Keratinocyte (primary cell): ENCODE measurements around the gene CAPN1. TPM values are rescaled to one million over a fixed set of nuclear protein-coding genes. Genes with fewer than 3 reads are reported as not detected.

Experiments
- DNase-seq: peaks from one replicate; pipeline ENCODE4 v3.0.0-alpha.2; 2011; ENCODE audit warnings: low read depth, missing footprints, low spot score
- FAIRE-seq: peaks from 2 replicates; lab custom pipeline; 2011; peaks lifted over from hg19 to GRCh38; lab: Jason Lieb, UNC
- H2AFZ ChIP-seq: 2 replicates; pipeline ENCODE4 v1.6.0; 2012; ENCODE audit warnings: low read length, control low read depth, inconsistent platforms; ENCODE audit not compliant: control insufficient read depth
- H3K27ac ChIP-seq: 2 replicates; pipeline ENCODE4 v1.5.1; 2011; ENCODE audit warnings: low read length; ENCODE audit not compliant: control insufficient read depth, insufficient read depth
- H3K27me3 ChIP-seq: 3 replicates; pipeline ENCODE4 v1.6.0; 2011; ENCODE audit warnings: low read length; ENCODE audit not compliant: control insufficient read depth, insufficient read depth; ENCODE audit errors: extremely low read depth
- H3K36me3 ChIP-seq, 2 experiments: 2 replicates in 1 of 2; 3 replicates in 1 of 2; pipeline ENCODE4 v1.5.1; 2011; ENCODE audit warnings: low read length in 2 of 2, mild to moderate bottlenecking in 1 of 2; ENCODE audit not compliant: control insufficient read depth in 2 of 2, insufficient read depth in 2 of 2; ENCODE audit errors: extremely low read depth in 1 of 2
- H3K4me1 ChIP-seq: 3 replicates; pipeline ENCODE4 v1.5.1; 2011; ENCODE audit warnings: low read length; ENCODE audit not compliant: control insufficient read depth, insufficient read depth; ENCODE audit errors: extremely low read depth
- H3K4me2 ChIP-seq: 3 replicates; pipeline ENCODE4 v1.6.0; 2011; ENCODE audit warnings: low read depth, low read length; ENCODE audit not compliant: control insufficient read depth, insufficient read depth; ENCODE audit errors: extremely low read depth
- H3K4me3 ChIP-seq, 3 experiments: fragments of 200-600 bp in 1 of 3; sonication (generic) in 1 of 3; 2 replicates in 2 of 3; 3 replicates in 1 of 3; pipeline ENCODE4 v1.5.1; 2011 to 2016; ENCODE audit warnings: low read length in 3 of 3, mild to moderate bottlenecking in 3 of 3, control low read depth in 2 of 3, inconsistent platforms in 1 of 3, low read depth in 1 of 3, mixed read lengths in 1 of 3, mixed run types in 1 of 3, moderate library complexity in 1 of 3; ENCODE audit not compliant: control insufficient read depth in 2 of 3, insufficient read depth in 2 of 3; ENCODE audit errors: extremely low read depth in 1 of 3
- H3K79me2 ChIP-seq: 2 replicates; pipeline ENCODE4 v1.6.0; 2012; ENCODE audit warnings: low read length; ENCODE audit not compliant: control insufficient read depth, insufficient read depth
- H3K9ac ChIP-seq: 3 replicates; pipeline ENCODE4 v1.6.0; 2011; ENCODE audit warnings: low read length; ENCODE audit not compliant: control insufficient read depth, insufficient read depth; ENCODE audit errors: extremely low read depth
- H3K9me1 ChIP-seq: 3 replicates; pipeline ENCODE4 v1.6.0; 2011; ENCODE audit warnings: low read length; ENCODE audit not compliant: control insufficient read depth, insufficient read depth; ENCODE audit errors: extremely low read depth
- H3K9me3 ChIP-seq: 2 replicates; pipeline ENCODE4 v1.5.1; 2012; ENCODE audit warnings: low read depth, low read length; ENCODE audit not compliant: control insufficient read depth
- H4K20me1 ChIP-seq: 3 replicates; pipeline ENCODE4 v1.6.0; 2011; ENCODE audit warnings: low read length; ENCODE audit not compliant: control insufficient read depth, insufficient read depth; ENCODE audit errors: extremely low read depth
- CTCF ChIP-seq, 3 experiments: IDR thresholded peaks in 1 of 3; conservative IDR thresholded peaks in 1 of 3; optimal IDR thresholded peaks in 1 of 3; 2 replicates in 2 of 3; 3 replicates in 1 of 3; pipeline versions ENCODE3 to v1.5.1; 2011; ENCODE audit warnings: low read length in 3 of 3, mild to moderate bottlenecking in 3 of 3, moderate library complexity in 2 of 3, control low read depth in 1 of 3, inconsistent platforms in 1 of 3; ENCODE audit not compliant: insufficient read depth in 2 of 3; ENCODE audit errors: extremely low read depth in 1 of 3
- EZH2 ChIP-seq: IDR thresholded peaks from one replicate; pipeline ENCODE4 v1.6.1; 2012; ENCODE audit warnings: inconsistent platforms, mild to moderate bottlenecking, low read length, moderate library complexity
- dilution Hi-C: fragments of 300-500 bp; cut with MboI; formaldehyde crosslinking; loops from one replicate; pipeline ENCODE4 v1.7.0; 2020; ENCODE audit warnings: low sequenced_read_pairs; ENCODE audit not compliant: extremely low pct_ligation_motif_present
- polyA plus RNA-seq, 5 experiments: library from polyadenylated mRNA; depleted of rRNA in 3 of 5; stranded (reverse) in 3 of 5; stranded (forward) in 1 of 5; unstranded in 1 of 5; fragments of >200 nt; gene quantifications; 1 replicate in 1 of 5; 2 replicates in 3 of 5; 3 replicates in 1 of 5; pipeline versions ENCODE4 v1.2.1 to v1.2.3, GENCODE V29; 2011 to 2012; ENCODE audit warnings: missing spikeins in 2 of 5, low read depth in 1 of 5, low replicate concordance in 1 of 5

Gene CAPN1
- polyA plus RNA-seq, 1 donor (not counting 4 experiments of a cell fraction or from before 2014, with no cell fraction given): 250 TPM

GRCh38 chr11:65169164-65169641, 12.5 kb upstream of the CAPN1 start:
- no peak for FAIRE-seq

GRCh38 chr11:65170058-65170534, 11.6 kb upstream of the CAPN1 start, which contains the start of gene SPDYC:
SPDYC (plus strand) TSS chr11:65170233; CDS start chr11:65171358, 1,125 bp downstream.
- TF ChIP-seq CTCF (optimal IDR thresholded peaks at IDR 0.05 in 1 of 3, IDR thresholded peaks at IDR 0.05 in 1 of 3, conservative IDR thresholded peaks at IDR 0.05 in 1 of 3; ENCODE audit: extremely low read depth in 1 of 3, insufficient read depth in 2 of 3, low read length in 3 of 3): no peak
- TF ChIP-seq EZH2: no peak
- Histone ChIP-seq H3K79me2 (no peaks in the 10 kb centered on the region), H2AFZ (no peak within 1 kb of the TSS), H3K27ac (no peak within 1 kb of the TSS), H3K36me3 (no peaks in the 10 kb centered on the region), H3K4me3 (no peak within 1 kb of the TSS), H3K9me3 (no peaks in the 10 kb centered on the region), H3K27me3 (no peaks in the 10 kb centered on the region), H3K4me1 (no peaks in the 10 kb centered on the region), H3K4me2 (no peak within 1 kb of the TSS), H3K9me1 (no peaks in the 10 kb centered on the region), H3K9ac (no peak within 1 kb of the TSS), H4K20me1 (no peaks in the 10 kb centered on the region)
- DNase-seq (no peak), FAIRE-seq (no peak)
- dilution Hi-C loops: no loop called here

More at GRCh38 chr11:65169164-65169641, 12.5 kb upstream of the CAPN1 start:
- Histone ChIP-seq H3K36me3 (no peaks in the 10 kb centered on the region), H3K27ac (no peak overlapping the region), H3K4me1 (no peaks in the 10 kb centered on the region), H3K9me3 (no peaks in the 10 kb centered on the region), H3K9me1 (no peaks in the 10 kb centered on the region), H3K79me2 (no peaks in the 10 kb centered on the region), H3K27me3 (no peaks in the 10 kb centered on the region), H3K9ac (no peak overlapping the region), H3K4me2 (no peak overlapping the region), H3K4me3 (no peak overlapping the region), H4K20me1 (no peaks in the 10 kb centered on the region), H2AFZ (no peak overlapping the region)
- no peak for TF ChIP-seq CTCF (optimal IDR thresholded peaks at IDR 0.05 in 1 of 3, IDR thresholded peaks at IDR 0.05 in 1 of 3, conservative IDR thresholded peaks at IDR 0.05 in 1 of 3; ENCODE audit: extremely low read depth in 1 of 3, insufficient read depth in 2 of 3, low read length in 3 of 3)
- TF ChIP-seq EZH2: no peak
- dilution Hi-C loops: no loop called here
- no peak for DNase-seq
